Measurements from ENCODE around the gene CD4.

The CD4 gene

GRCh38 chr12:6819106-6820030, 30.0 kb downstream of the CD4 start:
- H3K4me3 Mint-ChIP-seq: no peak overlapping the region
- CTCF ChIA-PET: interaction anchor here (7.8 kb wide), 1 partner anchor 65 kb away, joined by 91 read pairs; the partner anchor contains the start of gene MLF2
- H3K9me3 Mint-ChIP-seq: no peaks in the 10 kb centered on the region
- no peak for DNase-seq
- H3K4me1 Mint-ChIP-seq: peaks cover 15% of the 10 kb centered on the region
- H3K36me3 Mint-ChIP-seq: peaks cover 39% of the 10 kb centered on the region
- H3K27ac Mint-ChIP-seq: peak overlapping the region; percentile 39
- peaks cover 38% of the 10 kb centered on the region for H3K27me3 Mint-ChIP-seq

GRCh38 chr12:6820166-6820565, 30.8 kb downstream of the CD4 start:
- Mint-ChIP-seq H3K27ac (no peak overlapping the region), H3K4me3 (no peak overlapping the region), H3K27me3 (peaks cover 46% of the 10 kb centered on the region), H3K36me3 (peaks cover 34% of the 10 kb centered on the region), H3K4me1 (peaks cover 15% of the 10 kb centered on the region), H3K9me3 (no peaks in the 10 kb centered on the region)
- no peak for DNase-seq
- CTCF ChIA-PET: interaction anchor here (1.5 to 7.8 kb wide), 2 partner anchors 28 to 66 kb away, joined by 4 to 91 read pairs; partner anchors contain the start of gene MLF2

GRCh38 chr12:6821591-6822425, 32.5 kb downstream of the CD4 start, which contains the start of gene GPR162:
Gene GPR162, plus strand, starts transcription at chr12:6821821. Its CDS starts 2,078 bp downstream, at chr12:6823899.
- peaks cover 21% of the 10 kb centered on the region for H3K36me3 Mint-ChIP-seq
- DNase-seq: peak; percentile 45
- H3K27ac Mint-ChIP-seq: peak within 1 kb of the TSS; percentile 20
- peaks cover 62% of the 10 kb centered on the region for H3K27me3 Mint-ChIP-seq
- H3K9me3 Mint-ChIP-seq: no peaks in the 10 kb centered on the region
- H3K4me3 Mint-ChIP-seq: peak within 1 kb of the TSS; percentile 67
- CTCF ChIA-PET: interaction anchor here (1.0 to 7.8 kb wide), 4 partner anchors 29 to 68 kb away, joined by 3 to 91 read pairs (median 4); partner anchors contain the start of gene MLF2
- H3K4me1 Mint-ChIP-seq: peaks cover 22% of the 10 kb centered on the region

GRCh38 chr12:6822426-6823135, 33.3 kb downstream of the CD4 start:
- H3K4me1 Mint-ChIP-seq: peaks cover 28% of the 10 kb centered on the region
- H3K27me3 Mint-ChIP-seq: peaks cover 70% of the 10 kb centered on the region
- H3K27ac Mint-ChIP-seq: no peak overlapping the region
- H3K36me3 Mint-ChIP-seq: peaks cover 17% of the 10 kb centered on the region
- CTCF ChIA-PET: interaction anchor here (1.0 to 7.8 kb wide), 3 partner anchors 48 to 86 kb away, joined by 4 to 91 read pairs (median 5); partner anchors contain the start of gene MLF2
- H3K4me3 Mint-ChIP-seq: no peak overlapping the region
- DNase-seq: no peak
- no peaks in the 10 kb centered on the region for H3K9me3 Mint-ChIP-seq

GRCh38 chr12:6823182-6824084, 34.1 kb downstream of the CD4 start:
- Mint-ChIP-seq H3K27ac (no peak overlapping the region), H3K9me3 (no peaks in the 10 kb centered on the region), H3K36me3 (peaks cover 10% of the 10 kb centered on the region), H3K4me3 (no peak overlapping the region), H3K4me1 (peaks cover 31% of the 10 kb centered on the region), H3K27me3 (peaks cover 78% of the 10 kb centered on the region)
- CTCF ChIA-PET: interaction anchor here (1.0 to 7.8 kb wide), 8 partner anchors 11 to 139 kb away, joined by 3 to 91 read pairs (median 8); partner anchors contain the start of genes CD4 and MLF2
- no peak for DNase-seq

- Mint-ChIP-seq H3K27me3 (peaks cover 85% of the 10 kb centered on the region), H3K9me3 (no peaks in the 10 kb centered on the region), H3K27ac (no peak overlapping the region), H3K4me1 (peaks cover 37% of the 10 kb centered on the region), H3K4me3 (no peak overlapping the region), H3K36me3 (peaks cover 6% of the 10 kb centered on the region)
- CTCF ChIA-PET: interaction anchor here (0.9 to 7.8 kb wide), 28 partner anchors 8 to 222 kb away, joined by 3 to 91 read pairs (median 4); partner anchors contain the start of genes CD4 and MLF2
- DNase-seq: no peak
These were observed 34.9 kb downstream of the CD4 start for GRCh38 chr12:6824085-6824775.

GRCh38 chr12:6824901-6825381, 35.6 kb downstream of the CD4 start:
- CTCF ChIA-PET: interaction anchor here (0.6 to 7.8 kb wide), 31 partner anchors 8 to 222 kb away, joined by 3 to 91 read pairs (median 4); partner anchors contain the start of genes CD4 and MLF2
- Mint-ChIP-seq H3K36me3 (no peaks in the 10 kb centered on the region), H3K4me1 (peaks cover 40% of the 10 kb centered on the region), H3K27ac (no peak overlapping the region), H3K27me3 (peaks cover 92% of the 10 kb centered on the region), H3K9me3 (no peaks in the 10 kb centered on the region), H3K4me3 (no peak overlapping the region)
- no peak for DNase-seq

- Mint-ChIP-seq H3K4me3 (no peak overlapping the region), H3K4me1 (peaks cover 38% of the 10 kb centered on the region), H3K9me3 (no peaks in the 10 kb centered on the region), H3K27me3 (peaks cover 99% of the 10 kb centered on the region), H3K36me3 (no peaks in the 10 kb centered on the region), H3K27ac (no peak overlapping the region)
- CTCF ChIA-PET: interaction anchor here (0.6 to 7.8 kb wide), 34 partner anchors 9 to 223 kb away, joined by 3 to 91 read pairs (median 4); partner anchors contain the start of genes CDCA3, MLF2, USP5 and ZNF384
- peak; percentile 89 for DNase-seq
These were observed 36.2 kb downstream of the CD4 start for GRCh38 chr12:6825398-6826124.

GRCh38 chr12:6826125-6826733, 36.9 kb downstream of the CD4 start:
- no peak overlapping the region for H3K27ac Mint-ChIP-seq
- CTCF ChIA-PET: interaction anchor here (0.8 to 7.8 kb wide), 15 partner anchors 10 to 224 kb away, joined by 3 to 91 read pairs (median 5); partner anchors contain the start of genes CDCA3, MLF2, USP5 and ZNF384
- H3K9me3 Mint-ChIP-seq: no peaks in the 10 kb centered on the region
- peaks cover 31% of the 10 kb centered on the region for H3K4me1 Mint-ChIP-seq
- no peak overlapping the region for H3K4me3 Mint-ChIP-seq
- no peaks in the 10 kb centered on the region for H3K36me3 Mint-ChIP-seq
- no peak for DNase-seq
- peaks cover 99% of the 10 kb centered on the region for H3K27me3 Mint-ChIP-seq

- no peaks in the 10 kb centered on the region for H3K36me3 Mint-ChIP-seq
- peak overlapping the region; percentile 39 for H3K4me3 Mint-ChIP-seq
- H3K27me3 Mint-ChIP-seq: peaks cover 99% of the 10 kb centered on the region
- CTCF ChIA-PET: interaction anchor here (0.8 to 7.8 kb wide), 8 partner anchors 12 to 138 kb away, joined by 3 to 91 read pairs (median 4); partner anchors contain the start of genes MLF2 and ZNF384
- no peak overlapping the region for H3K27ac Mint-ChIP-seq
- no peak for DNase-seq
- H3K4me1 Mint-ChIP-seq: peaks cover 27% of the 10 kb centered on the region
- H3K9me3 Mint-ChIP-seq: no peaks in the 10 kb centered on the region
These were observed 37.6 kb downstream of the CD4 start for GRCh38 chr12:6826734-6827436.

Data from activated naive CD4-positive, alpha-beta T cell treated with anti-CD3 and anti-CD28 coated beads, Interleukin-2, amount 10 ng/mL, durations not matched to agents 7 days and 5 days (primary cell).